A673 (cell line): ENCODE data around the gene PRKCA. TPM values are rescaled to one million over a fixed set of nuclear protein-coding genes. Genes with fewer than 3 reads are reported as not detected.

Experiments used
- BruUV-seq: library from RNA; stranded (reverse); fragments of 400-500 nt; replicated peaks from 2 replicates; lab custom pipeline; 2021; lab: Mats Ljungman, UMichigan
- CTCF ChIA-PET: fragments of 300-600 bp; sonication (Branson Sonifier 250); formaldehyde crosslinking; loops from one replicate; lab custom pipeline; 2022; ENCODE audit warnings: antibody characterized with exemption; lab: Charles Lee
- POLR2A ChIA-PET: fragments of 300-600 bp; sonication (Branson Sonifier 250); formaldehyde crosslinking; loops from one replicate; lab custom pipeline; 2022; ENCODE audit warnings: antibody characterized with exemption; ENCODE audit not compliant: low non-redundant PET; lab: Charles Lee
- DNase-seq: peaks from one replicate; pipeline ENCODE4 v3.0.0-alpha.2; 2015; ENCODE audit warnings: low spot score
- H3K27ac ChIP-seq: fragments of 200-600 bp; sonication (generic); 2 replicates; pipeline ENCODE4 v1.5.1; 2016; ENCODE audit warnings: mixed run types, low read depth, mild to moderate bottlenecking, mixed read lengths, antibody characterized with exemption, low read length; ENCODE audit not compliant: poor library complexity, severe bottlenecking
- H3K27me3 ChIP-seq: fragments of 200-600 bp; sonication (generic); replicated peaks from 2 replicates; pipeline ENCODE4 v1.6.1; 2017; ENCODE audit warnings: mixed run types, low read depth, mild to moderate bottlenecking, mixed read lengths, antibody characterized with exemption, low read length; ENCODE audit not compliant: insufficient read depth, poor library complexity
- H3K36me3 ChIP-seq: fragments of 200-600 bp; sonication (generic); 2 replicates; pipeline ENCODE4 v1.6.1; 2016; ENCODE audit warnings: mixed run types, mild to moderate bottlenecking, mixed read lengths, antibody characterized with exemption, low read length; ENCODE audit not compliant: insufficient read depth, poor library complexity, severe bottlenecking
- H3K4me1 ChIP-seq: fragments of 200-600 bp; sonication (generic); 2 replicates; pipeline ENCODE4 v1.6.1; 2017; ENCODE audit warnings: mixed run types, mild to moderate bottlenecking, mixed read lengths, antibody characterized with exemption, low read length; ENCODE audit not compliant: insufficient read depth, poor library complexity, severe bottlenecking
- H3K4me3 ChIP-seq: fragments of 200-600 bp; sonication (generic); 2 replicates; pipeline ENCODE4 v1.5.1; 2016; ENCODE audit warnings: low read depth, mixed run types, mild to moderate bottlenecking, mixed read lengths, low read length; ENCODE audit not compliant: poor library complexity, severe bottlenecking
- H3K9me3 ChIP-seq: fragments of 200-600 bp; sonication (generic); 2 replicates; pipeline ENCODE4 v1.6.1; 2016; ENCODE audit warnings: mixed run types, low read depth, mild to moderate bottlenecking, mixed read lengths, antibody characterized with exemption, low read length; ENCODE audit not compliant: poor library complexity, severe bottlenecking
- CTCF ChIP-seq: fragments of 300-800, 200-600 bp; sonication (generic); conservative IDR thresholded peaks from 2 replicates; pipeline ENCODE4 v1.5.1; 2017; ENCODE audit warnings: low read depth, mild to moderate bottlenecking, antibody characterized with exemption, low read length, moderate library complexity, mixed read lengths
- EZH2 ChIP-seq: fragments of 200-600 bp; sonication (generic); IDR thresholded peaks from 2 replicates; pipeline ENCODE4 v1.6.1; 2017; ENCODE audit warnings: borderline replicate concordance, low read depth, mild to moderate bottlenecking, mixed read lengths, antibody characterized with exemption, low read length; ENCODE audit not compliant: poor library complexity, severe bottlenecking
- intact Hi-C: fragments of 100-400 bp; cut with micrococcal nuclease; formaldehyde crosslinking; loops from one replicate; pipeline ENCODE4 v1.10.0; 2022; ENCODE audit not compliant: unreplicated experiment
- total RNA-seq: library from RNA; stranded (reverse); gene quantifications from 2 replicates; pipeline ENCODE4 v1.2.3, GENCODE V29; 2021

Gene PRKCA
- total RNA-seq, 1 experiment from 2014 or later = 16.3 TPM

DNA sequence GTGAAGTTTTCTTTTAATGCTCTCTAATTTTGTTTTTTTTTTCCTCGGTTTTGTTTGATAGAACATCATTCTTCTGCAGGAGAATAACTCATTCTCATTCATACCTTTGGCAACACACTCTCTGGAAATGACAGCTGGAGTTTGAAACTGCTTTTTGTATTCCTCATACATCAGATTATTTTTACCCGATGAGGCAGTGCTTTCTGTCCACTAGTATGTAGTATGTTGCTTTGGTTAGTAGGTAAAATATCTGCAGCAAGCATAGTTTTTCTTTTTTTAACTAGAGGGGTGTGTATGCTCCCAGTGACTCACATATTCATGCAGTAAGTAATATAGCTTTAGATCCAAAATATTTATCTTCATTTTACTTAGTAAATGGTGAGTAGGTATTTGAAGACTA is 6.4 kb downstream of the PRKCA start:
- no peaks in the 10 kb centered on the region for H3K27me3 ChIP-seq
- BruUV-seq = no TSS peak
- H3K4me1 ChIP-seq = peaks cover 6% of the 10 kb centered on the region
- H3K36me3 ChIP-seq = no peaks in the 10 kb centered on the region
- no peak overlapping the region for H3K27ac ChIP-seq
- TF ChIP-seq EZH2 (no peak), CTCF (no peak)
- no peak overlapping the region for H3K4me3 ChIP-seq
- intact Hi-C loops = loop anchor here (10.0 kb wide), 1 partner anchor 116 kb away; no protein-coding TSS in a partner anchor
- POLR2A ChIA-PET = no interaction called here
- CTCF ChIA-PET = no interaction called here
- H3K9me3 ChIP-seq = no peaks in the 10 kb centered on the region
- DNase-seq = no peak

DNA sequence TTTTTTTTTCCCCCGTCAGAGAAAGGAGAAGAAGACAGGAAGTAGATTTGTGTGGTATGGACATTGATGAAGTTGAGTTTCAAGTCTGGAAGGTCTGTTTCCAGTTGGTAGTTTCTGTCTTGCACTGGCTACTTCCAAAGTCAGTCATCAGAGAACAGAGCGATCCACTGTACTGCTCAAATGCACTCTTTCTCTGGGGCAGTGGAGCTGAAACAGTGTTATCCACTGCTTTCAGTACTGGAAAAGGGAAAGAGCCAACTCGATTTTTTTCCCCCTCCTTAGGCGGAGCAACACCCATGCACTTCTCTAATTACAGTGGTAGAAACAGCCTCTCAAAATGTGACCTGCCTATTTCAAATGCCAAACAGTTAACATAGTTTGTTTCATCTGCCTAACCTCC is 7.4 kb downstream of the PRKCA start:
- ChIA-PET POLR2A (no interaction called here), CTCF (no interaction called here)
- TF ChIP-seq CTCF (no peak), EZH2 (no peak)
- H3K4me1 ChIP-seq = peaks cover 6% of the 10 kb centered on the region
- H3K27me3 ChIP-seq = no peaks in the 10 kb centered on the region
- H3K36me3 ChIP-seq = no peaks in the 10 kb centered on the region
- no peak for DNase-seq
- no peak overlapping the region for H3K4me3 ChIP-seq
- H3K9me3 ChIP-seq = no peaks in the 10 kb centered on the region
- intact Hi-C loops = loop anchor here (10.0 kb wide), 1 partner anchor 115 kb away; no protein-coding TSS in a partner anchor
- H3K27ac ChIP-seq = no peak overlapping the region
- BruUV-seq = no TSS peak

DNA sequence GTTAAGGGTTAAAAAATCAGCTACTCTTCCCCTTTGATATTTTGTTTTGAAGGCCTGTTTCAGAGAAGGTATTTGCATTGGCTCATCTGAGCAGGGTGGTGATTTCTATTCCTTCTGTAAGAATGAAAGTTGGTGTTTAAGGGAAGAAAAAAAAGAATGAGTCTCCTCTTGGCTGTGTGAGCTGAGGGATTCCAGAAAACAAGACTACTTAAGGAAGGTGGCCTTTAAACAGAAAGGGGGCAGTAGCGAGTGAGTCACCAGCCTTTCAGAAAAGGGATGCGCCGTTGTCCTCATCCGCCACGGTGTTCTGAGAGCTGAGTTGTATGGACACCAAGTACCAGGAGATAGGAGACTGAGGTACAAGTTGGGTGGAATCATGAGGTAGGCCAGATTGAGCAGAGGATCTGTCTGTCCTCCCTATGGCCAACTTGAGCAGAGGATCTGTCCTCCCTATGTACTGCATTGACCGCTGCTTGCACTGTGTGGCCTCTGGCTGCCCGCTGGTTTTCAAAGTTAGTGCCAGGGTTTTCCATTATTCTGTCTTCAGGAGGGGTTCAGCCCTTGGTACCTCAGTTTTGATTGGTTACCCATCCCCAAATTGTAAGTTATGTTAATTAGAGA is 8.2 kb downstream of the PRKCA start:
- POLR2A ChIA-PET = no interaction called here
- intact Hi-C loops = no loop called here
- Histone ChIP-seq H3K27ac (no peak overlapping the region), H3K9me3 (no peaks in the 10 kb centered on the region), H3K4me3 (no peak overlapping the region), H3K27me3 (no peaks in the 10 kb centered on the region), H3K36me3 (no peaks in the 10 kb centered on the region), H3K4me1 (peaks cover 6% of the 10 kb centered on the region)
- TF ChIP-seq CTCF (peak; percentile 41; the same call in 1 of the 2 replicates), EZH2 (no peak)
- peak; percentile 25 for DNase-seq
- CTCF ChIA-PET = no interaction called here
- no TSS peak for BruUV-seq
